Loucy (cell line): ENCODE measurements around the gene BRD1.

ENCODE experiments used
- CTCF ChIP-seq: fragments of 200-600 bp; sonication (generic); conservative IDR thresholded peaks from 2 replicates; pipeline ENCODE4 v1.5.1; 2014; ENCODE audit warnings: mild to moderate bottlenecking, antibody characterized with exemption, low read length
- EZH2phosphoT487 ChIP-seq: fragments of 200-600 bp; IDR thresholded peaks from 2 replicates; pipeline ENCODE4 v1.6.1; 2018; ENCODE audit warnings: antibody characterized with exemption, mild to moderate bottlenecking, moderate library complexity, borderline replicate concordance

- TF ChIP-seq CTCF (no peak), EZH2phosphoT487 (no peak)
These were observed 33.8 kb downstream of the BRD1 start for GRCh38 chr22:49793871-49794270.
